H9 (cell line): Measurements from ENCODE around the gene GJB5. TPM values are rescaled to one million over a fixed set of nuclear protein-coding genes. Genes with fewer than 3 reads are reported as not detected.
"Not testable (repeated sequence)": the region's sequence is repeated elsewhere in the genome, so short reads cannot be mapped to it uniquely, and the experiment has no call there.

ENCODE experiments used
- DNase-seq: peaks from one replicate; pipeline ENCODE4 v3.0.0-alpha.2; 2017
- H2AFZ ChIP-seq: one replicate; pipeline ENCODE4 v1.6.1; 2013; ENCODE audit warnings: mild to moderate bottlenecking, low read length, control low read depth, moderate library complexity
- H2AK5ac ChIP-seq: 2 replicates; pipeline ENCODE4 v1.6.1; 2013; ENCODE audit warnings: low read length, control low read depth, mixed read lengths; ENCODE audit not compliant: insufficient read length
- H2BK120ac ChIP-seq: one replicate; pipeline ENCODE4 v1.6.1; 2013; ENCODE audit warnings: low read depth, mild to moderate bottlenecking, low read length, control low read depth, inconsistent platforms; ENCODE audit not compliant: poor library complexity, severe bottlenecking
- H2BK12ac ChIP-seq: 2 replicates; pipeline ENCODE4 v1.6.1; 2013; ENCODE audit warnings: low read length, control low read depth, mixed read lengths, low read depth; ENCODE audit not compliant: insufficient read length
- H2BK15ac ChIP-seq: 2 replicates; pipeline ENCODE4 v1.6.1; 2013; ENCODE audit warnings: low read depth, low read length, control low read depth
- H2BK20ac ChIP-seq: one replicate; pipeline ENCODE4 v1.6.1; 2013; ENCODE audit warnings: low read depth, mild to moderate bottlenecking, low read length, control low read depth, inconsistent platforms; ENCODE audit not compliant: poor library complexity, severe bottlenecking
- H2BK5ac ChIP-seq: 2 replicates; pipeline ENCODE4 v1.6.1; 2013; ENCODE audit warnings: low read length, control low read depth, mixed read lengths; ENCODE audit not compliant: insufficient read length
- H3K14ac ChIP-seq: 2 replicates; pipeline ENCODE4 v1.6.1; 2013; ENCODE audit warnings: low read length, control low read depth; ENCODE audit not compliant: insufficient read depth
- H3K18ac ChIP-seq: 2 replicates; pipeline ENCODE4 v1.6.1; 2013; ENCODE audit warnings: low read depth, mild to moderate bottlenecking, mixed read lengths, low read length, control low read depth; ENCODE audit not compliant: insufficient read length
- H3K23ac ChIP-seq: 2 replicates; pipeline ENCODE4 v1.6.1; 2013; ENCODE audit warnings: low read length, control low read depth, mixed read lengths, low read depth; ENCODE audit not compliant: insufficient read length
- H3K23me2 ChIP-seq: 2 replicates; pipeline ENCODE4 v1.6.1; 2013; ENCODE audit warnings: low read depth, mild to moderate bottlenecking, mixed read lengths, low read length, control low read depth; ENCODE audit not compliant: insufficient read length, poor library complexity, severe bottlenecking
- H3K27ac ChIP-seq: 2 replicates; pipeline ENCODE4 v1.5.1; 2013; ENCODE audit warnings: low read length, control low read depth, mixed read lengths, low read depth; ENCODE audit not compliant: insufficient read length
- H3K27me3 ChIP-seq: 2 replicates; pipeline ENCODE4 v1.6.1; 2013; ENCODE audit warnings: low read length, control low read depth, inconsistent platforms; ENCODE audit not compliant: insufficient read depth
- H3K4ac ChIP-seq: 2 replicates; pipeline ENCODE4 v1.6.1; 2013; ENCODE audit warnings: low read depth, mild to moderate bottlenecking, control low read depth, inconsistent platforms, low read length, moderate library complexity
- H3K4me1 ChIP-seq: 2 replicates; pipeline ENCODE4 v1.6.1; 2013; ENCODE audit warnings: low read length, control low read depth, inconsistent platforms; ENCODE audit not compliant: insufficient read depth
- H3K4me2 ChIP-seq: 2 replicates; pipeline ENCODE4 v1.6.1; 2013; ENCODE audit warnings: low read length, control low read depth, mixed read lengths; ENCODE audit not compliant: insufficient read length, insufficient read depth
- H3K56ac ChIP-seq: 2 replicates; pipeline ENCODE4 v1.6.1; 2013; ENCODE audit warnings: low read depth, mild to moderate bottlenecking, mixed read lengths, low read length, control low read depth; ENCODE audit not compliant: insufficient read length
- H3K79me1 ChIP-seq: 2 replicates; pipeline ENCODE4 v1.6.1; 2013; ENCODE audit warnings: low read depth, mild to moderate bottlenecking, moderate library complexity, low read length, control low read depth, inconsistent platforms; ENCODE audit not compliant: insufficient read depth, poor library complexity, severe bottlenecking
- H3K79me2 ChIP-seq: 2 replicates; pipeline ENCODE4 v1.6.1; 2013; ENCODE audit warnings: low read length, control low read depth, inconsistent platforms; ENCODE audit not compliant: insufficient read depth
- H3K9ac ChIP-seq: 2 replicates; pipeline ENCODE4 v1.6.1; 2013; ENCODE audit warnings: low read length, control low read depth, mixed read lengths; ENCODE audit not compliant: insufficient read length; ENCODE audit errors: extremely low read depth
- H3K9me3 ChIP-seq: one replicate; pipeline ENCODE4 v1.6.1; 2013; ENCODE audit warnings: low read depth, low read length, inconsistent platforms; ENCODE audit not compliant: control insufficient read depth
- H3T11ph ChIP-seq: one replicate; pipeline ENCODE4 v1.6.1; 2013; ENCODE audit warnings: mild to moderate bottlenecking, low read length, control low read depth, inconsistent platforms
- H4K20me1 ChIP-seq: one replicate; pipeline ENCODE4 v1.6.1; 2013; ENCODE audit not compliant: control insufficient read depth, insufficient read length, insufficient read depth
- H4K5ac ChIP-seq: 2 replicates; pipeline ENCODE4 v1.6.1; 2013; ENCODE audit warnings: low read depth, mild to moderate bottlenecking, mixed read lengths, low read length, control low read depth; ENCODE audit not compliant: insufficient read length
- H4K8ac ChIP-seq: replicated peaks from 2 replicates; pipeline ENCODE4 v1.6.1; 2013; ENCODE audit warnings: low read length, control low read depth, mixed read lengths, low read depth; ENCODE audit not compliant: insufficient read length
- H4K91ac ChIP-seq: 2 replicates; pipeline ENCODE4 v1.6.1; 2013; ENCODE audit warnings: low read depth, mild to moderate bottlenecking, moderate library complexity, mixed read lengths, low read length, control low read depth; ENCODE audit not compliant: insufficient read length
- H3K27ac Mint-ChIP-seq, 3 experiments: 2 replicates in 2 of 3; 3 replicates in 1 of 3; pipeline ENCODE4 v1.8.0; 2020 to 2021; ENCODE audit warnings: mixed read lengths in 3 of 3, mild to moderate bottlenecking in 1 of 3, moderate library complexity in 1 of 3
- H3K27me3 Mint-ChIP-seq: 2 replicates; pipeline ENCODE4 v1.8.0; 2021; ENCODE audit warnings: low read depth, mild to moderate bottlenecking, moderate library complexity, mixed read lengths
- H3K36me3 Mint-ChIP-seq, 3 experiments: 2 replicates in 2 of 3; 3 replicates in 1 of 3; pipeline ENCODE4 v1.8.0; 2020 to 2021; ENCODE audit warnings: low read depth in 3 of 3, mixed read lengths in 3 of 3; ENCODE audit not compliant: insufficient read depth in 1 of 3
- H3K4me1 Mint-ChIP-seq, 2 experiments: 2 replicates each; pipeline ENCODE4 v1.8.0; 2020; ENCODE audit warnings: mixed read lengths in 2 of 2
- H3K4me3 Mint-ChIP-seq, 2 experiments: 2 replicates in 1 of 2; 3 replicates in 1 of 2; pipeline ENCODE4 v1.8.0; 2020 to 2021; ENCODE audit warnings: mild to moderate bottlenecking in 2 of 2, mixed read lengths in 2 of 2, moderate library complexity in 1 of 2
- H3K9me3 Mint-ChIP-seq, 2 experiments: 2 replicates in 1 of 2; 3 replicates in 1 of 2; pipeline ENCODE4 v1.8.0; 2020; ENCODE audit warnings: mild to moderate bottlenecking in 2 of 2, mixed read lengths in 2 of 2, moderate library complexity in 1 of 2
- WGBS: extraction: QIAGEN DNeasy Blood & Tissue Kit; methylation state at CpG from one replicate; pipeline ENCODE4 v1.1.7; 2013; ENCODE audit warnings: missing lambda C conversion rate, low lambda C conversion rate, mixed read lengths; ENCODE audit not compliant: insufficient read length; ENCODE audit errors: extremely low coverage; 5-methylcytosine and 5-hydroxymethylcytosine counted together
- total RNA-seq: library from RNA; stranded (reverse); gene quantifications from 2 replicates; pipeline ENCODE4 v1.2.1, GENCODE V29; 2021
- TF ChIP-seq, protein P1 (sequence below): fragments of 200-600 bp; sonication (generic); conservative IDR thresholded peaks from 3 replicates; pipeline ENCODE4 v1.8.0; 2021; ENCODE audit warnings: antibody characterized with exemption, mild to moderate bottlenecking

Gene GJB5
- total RNA-seq, 1 experiment from 2014 or later, result 0.22 TPM

DNA sequence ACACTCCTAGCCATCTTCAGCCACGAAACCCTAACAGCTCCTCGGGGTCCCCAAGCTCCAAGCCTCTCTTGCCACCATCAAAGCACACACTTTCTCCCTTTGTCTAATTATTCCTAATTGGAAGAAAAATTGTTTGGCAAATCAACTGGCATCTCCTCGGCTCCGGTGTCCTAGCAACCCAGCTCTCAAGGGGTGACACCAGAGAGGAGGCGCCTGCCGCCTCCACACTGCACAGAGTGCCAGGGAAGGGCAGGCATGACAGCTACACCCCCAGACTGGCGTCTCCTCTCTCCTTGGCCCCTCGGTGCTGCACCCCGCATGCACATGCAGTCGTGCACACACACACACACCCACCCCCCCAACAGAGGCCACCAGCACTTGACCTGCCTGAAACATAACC lies 18.2 kb upstream of the GJB5 start:
- no peaks in the 10 kb centered on the region for H3K9me3 ChIP-seq
- Mint-ChIP-seq H3K9me3 (no peaks in the 10 kb centered on the region), H3K27ac (no peak overlapping the region; a peak in 1 of 7 replicates), H3K27me3 (peaks cover 14% of the 10 kb centered on the region), H3K36me3 (no peaks in the 10 kb centered on the region), H3K4me1 (peaks cover 10 to 20% of the 10 kb centered on the region in 2 experiments), H3K4me3 (no peak overlapping the region)
- no peak overlapping the region for H3K4me2 ChIP-seq
- no peak overlapping the region for H2BK5ac ChIP-seq
- no peaks in the 10 kb centered on the region for H3K4me1 ChIP-seq
- H3K23ac ChIP-seq, result no peak overlapping the region
- TF ChIP-seq, protein P1, sequence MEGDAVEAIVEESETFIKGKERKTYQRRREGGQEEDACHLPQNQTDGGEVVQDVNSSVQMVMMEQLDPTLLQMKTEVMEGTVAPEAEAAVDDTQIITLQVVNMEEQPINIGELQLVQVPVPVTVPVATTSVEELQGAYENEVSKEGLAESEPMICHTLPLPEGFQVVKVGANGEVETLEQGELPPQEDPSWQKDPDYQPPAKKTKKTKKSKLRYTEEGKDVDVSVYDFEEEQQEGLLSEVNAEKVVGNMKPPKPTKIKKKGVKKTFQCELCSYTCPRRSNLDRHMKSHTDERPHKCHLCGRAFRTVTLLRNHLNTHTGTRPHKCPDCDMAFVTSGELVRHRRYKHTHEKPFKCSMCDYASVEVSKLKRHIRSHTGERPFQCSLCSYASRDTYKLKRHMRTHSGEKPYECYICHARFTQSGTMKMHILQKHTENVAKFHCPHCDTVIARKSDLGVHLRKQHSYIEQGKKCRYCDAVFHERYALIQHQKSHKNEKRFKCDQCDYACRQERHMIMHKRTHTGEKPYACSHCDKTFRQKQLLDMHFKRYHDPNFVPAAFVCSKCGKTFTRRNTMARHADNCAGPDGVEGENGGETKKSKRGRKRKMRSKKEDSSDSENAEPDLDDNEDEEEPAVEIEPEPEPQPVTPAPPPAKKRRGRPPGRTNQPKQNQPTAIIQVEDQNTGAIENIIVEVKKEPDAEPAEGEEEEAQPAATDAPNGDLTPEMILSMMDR, result no peak
- H2BK120ac ChIP-seq, result no peak overlapping the region
- no peak overlapping the region; the same call in 1 of the 2 replicates for H3K14ac ChIP-seq
- H3K56ac ChIP-seq, result no peak overlapping the region
- no peak overlapping the region for H3K27ac ChIP-seq
- H2BK15ac ChIP-seq, result no peak overlapping the region
- H3T11ph ChIP-seq, result no peak overlapping the region
- no peak overlapping the region for H2BK20ac ChIP-seq
- H4K5ac ChIP-seq, result no peak overlapping the region
- no peak for DNase-seq
- H3K4ac ChIP-seq, result no peak overlapping the region
- no peaks in the 10 kb centered on the region for H3K27me3 ChIP-seq
- H3K18ac ChIP-seq, result no peak overlapping the region
- H4K91ac ChIP-seq, result no peak overlapping the region
- no peaks in the 10 kb centered on the region for H3K23me2 ChIP-seq
- H4K20me1 ChIP-seq, result no peaks in the 10 kb centered on the region
- no peak overlapping the region for H2AK5ac ChIP-seq
- WGBS, result no CpG with 5 or more reads among the region's 10 CpGs
- H3K79me1 ChIP-seq, result no peaks in the 10 kb centered on the region
- no peak overlapping the region for H2BK12ac ChIP-seq
- no peak overlapping the region for H3K9ac ChIP-seq
- no peaks in the 10 kb centered on the region for H3K79me2 ChIP-seq
- no peak overlapping the region for H2AFZ ChIP-seq
- H4K8ac ChIP-seq, result no peak overlapping the region

DNA sequence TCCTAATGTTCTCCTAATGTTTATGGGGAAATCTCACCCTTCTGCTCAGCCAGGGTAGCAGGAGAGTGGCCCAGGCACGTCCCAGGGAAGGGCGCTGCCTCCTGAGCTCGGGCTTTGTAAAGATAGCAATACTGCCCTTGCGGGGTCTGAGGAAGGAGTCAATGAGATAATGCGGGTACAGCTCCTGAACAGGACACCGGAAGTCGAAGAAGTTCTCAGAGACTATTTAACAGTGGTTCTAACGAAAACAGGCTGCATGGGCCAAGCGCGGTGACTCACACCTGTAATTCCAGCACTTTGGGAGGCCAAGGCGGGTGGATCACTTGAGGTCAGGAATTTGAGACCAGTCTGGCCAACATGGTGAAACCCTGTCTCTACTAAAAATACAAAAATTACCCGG lies 17.6 kb upstream of the GJB5 start:
- not testable (repeated sequence) for H3K4me1 ChIP-seq, H4K20me1 ChIP-seq, H3K18ac ChIP-seq, H4K8ac ChIP-seq, H2BK5ac ChIP-seq, H3K4ac ChIP-seq, H3K9ac ChIP-seq, H3T11ph ChIP-seq, H3K27me3 ChIP-seq, DNase-seq, H2AFZ ChIP-seq, H3K23ac ChIP-seq, H3K9me3 Mint-ChIP-seq, H3K56ac ChIP-seq, H3K4me3 Mint-ChIP-seq, H3K14ac ChIP-seq, H2BK120ac ChIP-seq, H3K36me3 Mint-ChIP-seq, H3K9me3 ChIP-seq, H3K79me2 ChIP-seq, H4K5ac ChIP-seq, H3K27ac ChIP-seq, H4K91ac ChIP-seq, H3K23me2 ChIP-seq, H2AK5ac ChIP-seq, H3K4me2 ChIP-seq, H3K79me1 ChIP-seq, H2BK15ac ChIP-seq, H2BK12ac ChIP-seq, H2BK20ac ChIP-seq
- no CpG with 5 or more reads among the region's 12 CpGs for whole genome bisulfite sequencing
- H3K4me1 Mint-ChIP-seq, result peaks cover 10 to 20% of the 10 kb centered on the region in 2 experiments
- peaks cover 18% of the 10 kb centered on the region for H3K27me3 Mint-ChIP-seq
- H3K27ac Mint-ChIP-seq, result peak overlapping the region in 1 of 3 experiments; percentile 39; a peak in 2 of 7 replicates
